C4-2B (cell line): Measurements from ENCODE around the gene RMND1.
"Not testable (repeated sequence)": the region's sequence is repeated elsewhere in the genome, so short reads cannot be mapped to it uniquely, and the experiment has no call there.

Experiments used
- H3K27ac ChIP-seq: fragments of 450-650 bp; 2 replicates; pipeline ENCODE4 v1.5.1; 2017
- ZFX ChIP-seq: fragments of 450-650 bp; IDR thresholded peaks from 2 replicates; pipeline ENCODE4 v1.6.1; 2017
- TF ChIP-seq, protein P1 (sequence below): fragments of 450-650 bp; conservative IDR thresholded peaks from 2 replicates; pipeline ENCODE4 v1.5.1; 2017; ENCODE audit warnings: mild to moderate bottlenecking

RMND1 gene

DNA sequence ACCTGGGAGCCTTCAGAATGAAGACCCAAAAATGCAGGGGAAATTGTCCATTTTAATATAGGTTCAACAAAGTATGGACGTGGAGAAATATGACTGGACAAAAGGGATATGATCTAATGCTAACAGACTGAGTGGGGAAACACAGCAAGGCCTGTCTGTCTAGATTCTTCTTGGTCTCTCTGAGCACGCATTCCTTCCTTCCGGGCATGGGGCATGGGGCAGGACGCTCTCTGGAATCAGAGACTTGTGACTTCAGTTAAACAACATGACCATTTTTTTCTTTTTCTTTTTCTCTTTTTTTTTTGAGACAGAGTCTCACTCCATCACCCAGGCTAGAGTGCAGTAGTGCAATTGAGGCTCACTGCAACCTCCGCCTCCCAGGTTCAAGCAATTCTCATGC is 92.4 kb downstream of the RMND1 start:
- TF ChIP-seq ZFX = no peak
- TF ChIP-seq, protein P1, sequence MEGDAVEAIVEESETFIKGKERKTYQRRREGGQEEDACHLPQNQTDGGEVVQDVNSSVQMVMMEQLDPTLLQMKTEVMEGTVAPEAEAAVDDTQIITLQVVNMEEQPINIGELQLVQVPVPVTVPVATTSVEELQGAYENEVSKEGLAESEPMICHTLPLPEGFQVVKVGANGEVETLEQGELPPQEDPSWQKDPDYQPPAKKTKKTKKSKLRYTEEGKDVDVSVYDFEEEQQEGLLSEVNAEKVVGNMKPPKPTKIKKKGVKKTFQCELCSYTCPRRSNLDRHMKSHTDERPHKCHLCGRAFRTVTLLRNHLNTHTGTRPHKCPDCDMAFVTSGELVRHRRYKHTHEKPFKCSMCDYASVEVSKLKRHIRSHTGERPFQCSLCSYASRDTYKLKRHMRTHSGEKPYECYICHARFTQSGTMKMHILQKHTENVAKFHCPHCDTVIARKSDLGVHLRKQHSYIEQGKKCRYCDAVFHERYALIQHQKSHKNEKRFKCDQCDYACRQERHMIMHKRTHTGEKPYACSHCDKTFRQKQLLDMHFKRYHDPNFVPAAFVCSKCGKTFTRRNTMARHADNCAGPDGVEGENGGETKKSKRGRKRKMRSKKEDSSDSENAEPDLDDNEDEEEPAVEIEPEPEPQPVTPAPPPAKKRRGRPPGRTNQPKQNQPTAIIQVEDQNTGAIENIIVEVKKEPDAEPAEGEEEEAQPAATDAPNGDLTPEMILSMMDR = no peak
- no peak overlapping the region for H3K27ac ChIP-seq

- TF ChIP-seq, protein P1 = no peak
- no peak for TF ChIP-seq ZFX
- no peak overlapping the region for H3K27ac ChIP-seq
These were observed 93.5 kb downstream of the RMND1 start for GRCh38 chr6:151358475-151358874.

DNA sequence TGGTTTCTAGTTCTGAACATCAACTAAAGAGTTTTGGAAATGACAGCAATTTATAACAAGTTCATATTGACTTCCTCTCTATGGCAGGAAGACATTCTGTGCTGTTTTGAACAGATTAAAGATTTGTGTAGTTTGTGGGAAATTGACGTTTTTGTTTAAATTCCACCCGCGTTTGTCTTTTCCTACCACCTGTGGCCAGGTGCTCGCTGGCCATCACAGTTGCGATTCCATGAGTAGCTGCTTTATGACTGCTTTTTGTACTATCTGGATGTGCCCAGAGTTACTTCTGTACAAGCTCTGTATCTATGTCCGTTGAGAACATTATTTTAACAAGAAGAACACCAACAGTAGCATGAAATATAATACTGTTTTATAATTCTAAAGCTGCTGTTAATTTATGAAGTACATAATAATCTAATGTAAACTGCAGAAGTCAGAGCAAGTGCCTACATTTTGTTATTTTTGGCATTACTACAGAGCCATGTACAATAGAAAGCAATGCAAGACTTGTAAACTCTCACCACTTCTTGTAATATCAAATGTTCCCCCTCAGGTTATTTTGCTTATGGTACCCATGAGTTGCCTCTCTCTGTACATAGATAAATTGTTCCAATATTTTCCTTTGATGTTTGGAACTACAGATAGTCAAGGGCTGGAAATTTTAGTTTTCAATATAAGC is 94.0 kb downstream of the RMND1 start:
- TF ChIP-seq ZFX = no peak
- TF ChIP-seq, protein P1 = no peak
- no peak overlapping the region for H3K27ac ChIP-seq

- not testable (repeated sequence) for H3K27ac ChIP-seq
These were observed 94.9 kb downstream of the RMND1 start for GRCh38 chr6:151356983-151357382.
